Inflammatory macrophage treated with lipopolysaccharide for 4 hours (primary cell): Measurements from ENCODE around the gene TASL.

Source experiments
- DNase-seq: peaks from one replicate; pipeline ENCODE4 v3.0.0-alpha.2; 2020

Gene TASL

DNA sequence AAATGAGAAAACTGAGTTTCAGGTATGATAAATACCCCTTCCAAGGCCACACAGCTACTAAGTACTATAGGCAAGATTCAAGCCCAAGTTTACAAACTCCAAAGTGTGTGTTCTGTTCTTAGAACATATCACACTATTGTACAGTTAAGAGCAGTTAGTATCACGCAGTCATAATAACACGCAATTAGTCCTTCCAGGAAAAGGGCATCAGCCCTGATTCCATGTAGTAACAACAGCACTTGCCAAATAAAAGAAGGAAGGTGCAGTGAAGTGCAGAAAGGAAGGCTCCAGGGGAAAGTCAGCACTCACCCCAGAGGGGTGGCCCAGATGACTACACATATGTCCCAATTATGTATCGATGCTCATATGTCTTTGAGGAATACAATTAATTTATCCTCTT is 4.4 kb downstream of the TASL start:
- peak; percentile 43 for DNase-seq

DNA sequence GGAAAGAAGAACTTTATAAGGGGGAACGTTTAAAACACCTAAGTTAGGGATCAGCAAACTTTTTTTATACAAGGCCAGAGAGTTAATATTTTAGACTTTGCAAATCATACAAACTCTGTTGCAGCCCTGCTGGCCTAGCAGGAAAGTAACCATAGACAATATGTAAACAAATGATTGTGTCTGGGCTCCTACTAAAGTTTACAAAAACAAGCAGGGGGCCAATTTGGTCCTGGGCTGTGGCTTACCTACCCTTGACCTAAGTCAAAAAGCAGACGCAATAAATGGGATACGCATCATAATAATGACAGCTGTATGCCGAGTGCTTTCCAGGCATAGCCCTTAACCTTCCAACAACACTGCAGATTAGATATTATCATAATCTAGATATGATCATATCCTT is 4.9 kb downstream of the TASL start:
- DNase-seq, result no peak

DNA sequence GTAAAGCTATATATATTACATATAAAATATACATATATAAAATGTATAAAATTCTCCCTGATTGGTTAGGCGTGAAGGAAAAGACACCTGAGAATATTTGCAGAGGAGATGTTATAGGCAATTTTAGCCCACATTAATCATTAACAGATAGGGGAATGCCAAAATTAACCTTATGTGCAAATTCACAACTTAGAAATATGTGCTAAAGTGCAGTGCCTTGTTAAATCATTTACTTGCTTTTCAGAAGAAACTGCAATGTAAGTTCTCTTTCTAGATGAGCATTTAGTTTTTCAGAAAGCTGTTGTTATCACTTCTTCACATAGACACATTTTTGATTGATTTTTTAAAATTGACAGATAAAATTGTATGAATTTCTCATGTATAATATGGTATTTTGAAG is 5.6 kb downstream of the TASL start:
- DNase-seq, result no peak

DNA sequence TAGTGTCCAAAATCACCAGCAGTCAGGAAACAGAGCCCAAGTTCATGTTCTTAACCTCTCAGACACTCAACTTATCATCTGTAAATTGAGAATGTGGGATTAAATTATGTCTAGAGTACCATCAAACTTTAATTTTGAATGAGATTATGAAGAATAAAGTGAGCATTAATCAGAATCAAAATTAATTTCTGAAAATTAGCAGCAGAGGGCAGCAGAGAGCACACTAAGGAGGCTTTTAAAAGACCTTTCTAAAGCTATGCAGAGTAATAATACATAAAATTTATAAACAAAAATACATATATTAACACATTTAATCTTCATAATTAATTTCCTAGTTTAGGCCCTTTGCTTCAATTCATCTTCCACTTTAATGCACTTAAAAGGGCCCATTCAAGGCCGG is 7.1 kb downstream of the TASL start:
- peak; percentile 40 for DNase-seq

DNA sequence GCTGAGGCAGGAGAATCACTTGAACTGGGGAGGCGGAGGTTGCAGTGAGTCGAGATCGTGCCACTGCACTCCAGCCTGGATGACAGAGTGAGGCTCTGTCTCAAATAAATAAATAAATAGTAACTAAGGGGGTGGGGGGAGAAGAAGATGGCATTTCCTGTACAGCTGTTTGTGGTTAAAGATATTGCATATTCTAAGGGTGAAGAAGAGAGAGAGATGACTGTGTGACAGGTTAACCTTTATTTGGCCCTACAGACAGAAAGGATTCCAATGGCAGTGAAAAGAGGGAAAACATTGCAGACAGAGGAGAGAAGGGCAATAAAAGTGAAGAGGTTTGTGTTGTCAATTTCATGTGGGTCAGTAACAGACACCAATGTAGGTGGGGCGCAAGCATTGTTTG is 9.4 kb downstream of the TASL start:
- peak; percentile 27 for DNase-seq

DNA sequence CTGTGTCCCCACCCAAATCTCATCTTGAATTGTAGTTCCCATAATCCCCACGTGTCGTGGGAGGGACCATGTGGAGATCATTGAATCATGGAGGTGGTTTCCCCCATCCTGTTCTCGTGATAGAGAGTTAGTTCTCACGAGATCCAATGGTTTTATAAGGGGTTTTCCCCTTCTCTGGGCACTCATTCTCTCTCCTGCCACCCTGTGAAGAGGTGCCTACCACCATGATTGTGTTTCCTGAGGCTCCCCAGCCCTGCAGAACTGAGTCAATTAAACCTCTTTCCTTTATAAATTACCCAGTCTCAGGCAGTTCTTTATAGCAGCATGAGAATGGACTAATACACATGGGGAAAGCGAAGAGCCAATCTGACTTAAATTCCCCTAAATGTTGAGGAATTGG is 14.5 kb downstream of the TASL start:
- peak; percentile 32 for DNase-seq

DNA sequence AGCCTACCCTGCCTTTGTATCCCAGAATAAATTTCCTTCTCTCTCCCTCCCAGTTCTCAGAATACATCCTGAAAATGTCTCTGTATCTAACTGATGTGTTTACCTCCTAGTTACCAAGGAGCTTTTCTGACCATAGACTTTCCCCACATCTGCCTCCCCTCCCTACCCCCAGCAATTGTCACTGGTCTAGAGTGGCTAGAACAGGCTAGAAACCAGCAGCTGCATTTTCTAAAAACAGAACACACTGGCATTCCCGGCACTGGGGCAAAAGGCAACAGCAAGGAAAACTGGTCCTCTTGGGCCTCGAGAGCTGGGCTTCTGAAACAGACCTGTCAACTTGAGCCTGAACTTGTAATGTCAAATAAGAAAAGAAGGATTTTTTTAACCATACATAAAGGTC is 16.4 kb downstream of the TASL start:
- DNase-seq, result no peak

DNA sequence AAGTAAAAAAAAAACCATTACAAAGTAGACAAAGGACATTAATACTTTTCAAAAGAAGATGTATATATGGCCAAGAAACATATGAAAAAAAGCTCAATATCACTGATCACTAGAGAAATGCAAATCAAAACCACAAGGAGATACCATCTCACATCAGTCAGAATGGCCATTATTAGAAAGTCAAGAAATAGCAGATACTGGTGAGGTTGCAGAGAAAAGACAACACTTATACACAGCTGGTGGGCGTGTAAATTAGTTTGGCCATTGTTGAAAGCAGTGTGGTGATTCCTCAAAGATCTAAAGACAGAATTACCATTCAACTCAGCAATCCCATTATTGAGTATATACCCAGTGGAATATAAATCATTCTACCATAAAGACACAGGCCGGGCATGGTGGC is 39.3 kb downstream of the TASL start:
- no peak for DNase-seq

DNA sequence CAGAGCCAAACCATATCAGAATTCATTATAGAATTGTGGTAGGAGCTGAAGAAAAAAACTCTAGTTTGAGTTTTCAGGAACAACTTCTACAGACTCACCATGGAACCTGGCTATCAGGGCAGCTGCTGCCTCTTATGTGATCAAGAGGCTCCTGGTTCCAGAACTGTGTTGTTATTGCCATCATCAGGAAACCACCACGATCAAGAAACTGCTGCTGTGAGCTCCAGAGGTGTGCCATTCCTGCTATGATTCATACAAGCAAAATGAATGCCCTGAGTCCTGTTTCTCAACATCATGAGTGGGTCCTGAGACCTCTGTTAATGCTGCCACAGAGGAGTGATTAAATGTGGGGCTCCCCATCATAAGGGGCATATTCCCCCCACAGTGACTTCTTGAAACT is 43.7 kb downstream of the TASL start:
- no peak for DNase-seq

DNA sequence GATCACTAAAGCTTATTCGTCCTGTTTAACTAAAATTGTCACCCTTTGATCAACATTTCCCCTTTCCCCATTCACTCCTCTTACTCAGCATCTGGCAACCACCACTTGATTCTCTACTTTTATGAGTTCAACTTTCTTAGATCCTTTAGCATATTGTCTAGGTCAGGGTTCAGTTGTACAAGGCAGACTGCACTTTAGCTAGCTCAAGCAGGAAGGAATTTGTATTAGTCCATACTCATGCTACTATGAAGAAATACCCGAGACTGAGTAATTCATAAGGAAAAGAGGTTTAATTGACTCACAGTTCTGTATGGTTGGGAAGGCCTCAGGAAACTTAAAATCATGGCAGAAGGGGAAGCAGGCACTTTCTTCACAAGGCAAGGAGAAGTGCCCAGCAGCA is 44.3 kb downstream of the TASL start:
- peak; percentile 53 for DNase-seq

DNA sequence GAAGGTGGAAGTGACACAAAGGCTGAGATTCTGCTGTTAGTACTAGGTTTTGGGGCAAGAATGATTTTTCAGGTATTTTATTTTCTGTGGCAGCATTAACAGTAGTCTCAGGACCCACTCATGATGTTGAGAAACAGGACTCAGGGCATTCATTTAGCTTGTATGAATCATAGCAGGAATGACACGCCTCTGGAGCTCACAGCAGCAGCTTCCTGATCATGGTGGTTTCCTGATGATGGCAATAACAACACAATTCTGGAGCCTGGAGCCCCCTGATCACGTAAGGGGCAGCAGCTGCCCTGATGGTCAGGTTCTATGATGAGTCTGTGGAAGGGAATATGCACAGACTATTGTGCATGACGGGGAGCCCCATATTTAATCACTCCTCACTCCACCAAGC is 47.0 kb downstream of the TASL start:
- peak; percentile 42 for DNase-seq

DNA sequence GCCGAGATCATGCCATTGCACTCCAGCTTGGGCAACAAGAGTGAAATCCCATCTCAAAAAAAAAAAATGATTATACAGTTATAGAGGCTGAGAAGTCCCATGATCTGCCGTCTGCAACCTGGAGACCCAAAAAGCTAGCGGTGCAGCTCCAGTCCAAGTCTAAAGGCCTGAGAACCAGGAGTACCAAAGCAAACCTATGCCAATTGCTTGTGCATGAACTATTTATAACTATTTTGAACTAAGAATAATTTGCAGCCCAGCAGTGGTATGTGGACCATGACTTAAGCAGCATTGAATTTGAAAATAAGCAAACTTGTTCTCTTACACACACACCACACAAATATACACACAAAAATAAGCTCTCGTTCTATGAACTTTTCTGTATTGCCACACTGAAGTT is 51.8 kb downstream of the TASL start:
- no peak for DNase-seq

DNA sequence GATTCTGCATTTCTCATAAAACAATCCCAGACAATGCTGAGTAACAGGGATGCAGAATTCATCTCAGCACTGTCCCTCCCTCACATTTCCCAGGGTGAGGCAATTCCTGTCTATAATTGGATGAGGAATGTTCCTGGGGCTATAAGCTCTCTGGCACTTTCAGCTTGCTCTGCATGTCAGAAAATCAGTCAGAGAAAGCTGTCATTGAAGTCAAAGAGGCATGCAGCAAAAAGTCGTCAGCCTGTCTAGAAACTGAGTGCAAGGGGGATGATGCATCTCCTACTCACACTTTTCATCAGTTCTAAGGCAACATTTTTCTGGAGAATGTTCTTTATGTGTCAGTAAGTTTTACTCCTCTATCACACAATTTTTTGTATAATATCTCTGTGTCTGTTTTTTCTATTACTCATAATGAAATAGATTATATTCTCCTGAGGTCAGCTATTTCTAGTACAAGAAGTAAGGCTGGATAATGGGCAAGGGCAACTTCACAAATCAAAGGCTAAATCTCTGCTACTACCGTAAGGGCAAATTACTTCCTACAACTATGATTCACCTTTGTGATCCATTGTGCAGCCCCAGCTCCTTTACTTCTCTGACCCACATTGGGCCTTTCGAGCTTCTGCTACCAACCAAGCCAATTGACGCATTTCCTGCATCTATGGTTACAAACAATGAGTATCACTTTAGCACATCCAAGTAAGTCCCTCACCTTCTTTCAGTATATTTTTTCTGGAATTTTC is 56.0 kb downstream of the TASL start:
- no peak for DNase-seq

DNA sequence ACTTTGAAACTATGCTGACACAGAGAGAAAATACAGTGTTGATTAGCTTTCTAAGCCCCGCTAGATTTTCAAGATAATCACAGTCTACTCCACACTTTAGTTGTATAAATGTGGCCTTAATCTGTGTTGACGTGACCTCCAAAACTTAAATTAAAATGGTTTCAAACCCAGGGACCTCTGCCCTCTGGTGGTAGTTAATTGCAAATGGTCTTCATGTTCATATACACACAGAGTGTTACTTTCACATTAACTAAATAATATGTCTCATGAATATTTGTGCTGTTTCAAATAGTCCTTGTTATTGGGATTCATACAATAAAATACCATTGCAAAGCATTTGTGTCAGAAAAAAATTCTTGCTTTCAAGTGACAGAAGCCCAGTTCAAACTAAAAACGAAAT is 64.3 kb downstream of the TASL start:
- peak; percentile 2 for DNase-seq
